RKO (cell line): Measurements from ENCODE around the gene FAM236B.
"Not testable (repeated sequence)": the region's sequence is repeated elsewhere in the genome, so short reads cannot be mapped to it uniquely, and the experiment has no call there.

ENCODE experiments used
- DNase-seq: peaks from one replicate; pipeline ENCODE4 v3.0.0-alpha.2; 2016; ENCODE audit warnings: low spot score

FAM236B gene

GRCh38 chrX:72782560-72782959 is at the start of gene FAM236B:
Gene FAM236B, minus strand, starts transcription at chrX:72782660. Its CDS starts 100 bp downstream, at chrX:72782560.
- DNase-seq, result not testable (repeated sequence)

- DNase-seq, result not testable (repeated sequence)
These were observed 48.2 kb upstream of the FAM236B start for GRCh38 chrX:72830701-72831100.

GRCh38 chrX:72808110-72808509 is 25.6 kb upstream of the FAM236B start, which contains the start of gene FAM236D:
Gene FAM236D, minus strand, starts transcription at chrX:72808210. Its CDS starts 100 bp downstream, at chrX:72808110.
- not testable (repeated sequence) for DNase-seq

GRCh38 chrX:72790390-72790789 is 7.9 kb upstream of the FAM236B start:
- DNase-seq, result not testable (repeated sequence)

GRCh38 chrX:72788142-72788541 is 5.7 kb upstream of the FAM236B start:
- DNase-seq, result not testable (repeated sequence)

GRCh38 chrX:72783964-72784363 is 1.5 kb upstream of the FAM236B start:
- not testable (repeated sequence) for DNase-seq

GRCh38 chrX:72783365-72783936 is 991 bp upstream of the FAM236B start:
- not testable (repeated sequence) for DNase-seq

- DNase-seq, result not testable (repeated sequence)
These were observed 4.3 kb downstream of the FAM236B start for GRCh38 chrX:72778146-72778545.

GRCh38 chrX:72777467-72777790 is 5.0 kb downstream of the FAM236B start:
- DNase-seq, result not testable (repeated sequence)

- not testable (repeated sequence) for DNase-seq
These were observed 5.6 kb downstream of the FAM236B start, which contains the start of gene DMRTC1B for GRCh38 chrX:72776653-72777466. Gene DMRTC1B, plus strand, starts transcription at chrX:72776890. Its CDS starts 68,246 bp downstream, at chrX:72845136.

GRCh38 chrX:72760454-72760853 is 22.0 kb downstream of the FAM236B start:
- not testable (repeated sequence) for DNase-seq

GRCh38 chrX:72748545-72748944 is 33.9 kb downstream of the FAM236B start:
- DNase-seq, result not testable (repeated sequence)

GRCh38 chrX:72745546-72745945 is 36.9 kb downstream of the FAM236B start:
- DNase-seq, result not testable (repeated sequence)

GRCh38 chrX:72735561-72735960 is 46.9 kb downstream of the FAM236B start:
- no peak for DNase-seq

- DNase-seq, result not testable (repeated sequence)
These were observed 48.8 kb downstream of the FAM236B start for GRCh38 chrX:72733636-72734035.
